Activated CD4-positive, alpha-beta T cell treated with anti-CD3 and anti-CD28 coated beads, Interleukin-2, amount 10 ng/mL, durations not matched to agents 7 days and 5 days (primary cell): ENCODE results near the gene MAD1L1. TPM values are rescaled to one million over a fixed set of nuclear protein-coding genes. Genes with fewer than 3 reads are reported as not detected.

Experiments
- CTCF ChIA-PET: fragments of 350-600 bp; sonication (Branson Sonifier 250); formaldehyde crosslinking; loops from one replicate; lab custom pipeline; 2021; ENCODE audit warnings: antibody characterized with exemption; lab: Charles Lee
- POLR2A ChIA-PET: fragments of 350-600 bp; sonication (Branson Sonifier 250); formaldehyde crosslinking; loops from one replicate; lab custom pipeline; 2021; ENCODE audit warnings: antibody characterized with exemption; lab: Charles Lee
- DNase-seq: peaks from one replicate; pipeline ENCODE4 v3.0.0-alpha.2; 2020
- H3K27ac Mint-ChIP-seq: one replicate; pipeline ENCODE4 v1.8.0; 2021; ENCODE audit warnings: mild to moderate bottlenecking, moderate library complexity, mixed read lengths
- H3K27me3 Mint-ChIP-seq: one replicate; pipeline ENCODE4 v1.8.0; 2021; ENCODE audit warnings: mixed read lengths
- H3K36me3 Mint-ChIP-seq: one replicate; pipeline ENCODE4 v1.8.0; 2021; ENCODE audit warnings: low read depth, mixed read lengths
- H3K4me1 Mint-ChIP-seq: one replicate; pipeline ENCODE4 v1.8.0; 2021; ENCODE audit warnings: mixed read lengths
- H3K4me3 Mint-ChIP-seq: one replicate; pipeline ENCODE4 v1.8.0; 2021; ENCODE audit warnings: mild to moderate bottlenecking, moderate library complexity, mixed read lengths
- H3K9me3 Mint-ChIP-seq: one replicate; pipeline ENCODE4 v1.8.0; 2021; ENCODE audit warnings: mixed read lengths
- total RNA-seq, 2 experiments: library from RNA; stranded (reverse); gene quantifications; one replicate each; pipeline ENCODE4 v1.2.3, GENCODE V29; 2021

The MAD1L1 gene
- total RNA-seq, 2 experiments from 2014 or later: 125 to 127 TPM

GRCh38 chr7:2156756-2157472 is 75.8 kb downstream of the MAD1L1 start:
- DNase-seq: no peak
- CTCF ChIA-PET: interaction anchor here (1.4 kb wide), 1 partner anchor 10 kb away, joined by 5 read pairs; no protein-coding TSS in a partner anchor
- POLR2A ChIA-PET: no interaction called here
- Mint-ChIP-seq H3K9me3 (no peaks in the 10 kb centered on the region), H3K36me3 (no peaks in the 10 kb centered on the region), H3K27ac (no peak overlapping the region), H3K4me1 (no peaks in the 10 kb centered on the region), H3K4me3 (no peak overlapping the region), H3K27me3 (no peaks in the 10 kb centered on the region)

GRCh38 chr7:2154831-2155230 is 77.9 kb downstream of the MAD1L1 start:
- ChIA-PET POLR2A (no interaction called here), CTCF (interaction anchor here (0.6 kb wide), 1 partner anchor 119 kb away, joined by 3 read pairs; no protein-coding TSS in a partner anchor)
- no peaks in the 10 kb centered on the region for H3K27me3 Mint-ChIP-seq
- no peak for DNase-seq
- no peaks in the 10 kb centered on the region for H3K4me1 Mint-ChIP-seq
- H3K9me3 Mint-ChIP-seq: no peaks in the 10 kb centered on the region
- no peak overlapping the region for H3K27ac Mint-ChIP-seq
- no peak overlapping the region for H3K4me3 Mint-ChIP-seq
- H3K36me3 Mint-ChIP-seq: no peaks in the 10 kb centered on the region

GRCh38 chr7:2154121-2154520 is 78.6 kb downstream of the MAD1L1 start:
- Mint-ChIP-seq H3K9me3 (no peaks in the 10 kb centered on the region), H3K27ac (no peak overlapping the region), H3K4me1 (no peaks in the 10 kb centered on the region), H3K36me3 (no peaks in the 10 kb centered on the region), H3K27me3 (no peaks in the 10 kb centered on the region), H3K4me3 (no peak overlapping the region)
- DNase-seq: no peak
- CTCF ChIA-PET: interaction anchor here (1.0 kb wide), 1 partner anchor 40 kb away, joined by 3 read pairs; no protein-coding TSS in a partner anchor
- POLR2A ChIA-PET: no interaction called here

- POLR2A ChIA-PET: no interaction called here
- no peaks in the 10 kb centered on the region for H3K27me3 Mint-ChIP-seq
- no peaks in the 10 kb centered on the region for H3K36me3 Mint-ChIP-seq
- no peak for DNase-seq
- H3K27ac Mint-ChIP-seq: no peak overlapping the region
- H3K4me1 Mint-ChIP-seq: no peaks in the 10 kb centered on the region
- H3K9me3 Mint-ChIP-seq: no peaks in the 10 kb centered on the region
- no peak overlapping the region for H3K4me3 Mint-ChIP-seq
- CTCF ChIA-PET: interaction anchor here (0.9 kb wide), 1 partner anchor 33 kb away, joined by 3 read pairs; no protein-coding TSS in a partner anchor
Observed at GRCh38 chr7:2152646-2153045, 80.1 kb downstream of the MAD1L1 start.

- ChIA-PET CTCF (interaction anchor here (0.5 kb wide), 1 partner anchor 28 kb away, joined by 3 read pairs; no protein-coding TSS in a partner anchor), POLR2A (no interaction called here)
- no peak for DNase-seq
Observed at GRCh38 chr7:2151801-2152612, 80.7 kb downstream of the MAD1L1 start.

GRCh38 chr7:2151237-2151636 is 81.5 kb downstream of the MAD1L1 start:
- no peak overlapping the region for H3K27ac Mint-ChIP-seq
- no peak overlapping the region for H3K4me3 Mint-ChIP-seq
- H3K27me3 Mint-ChIP-seq: no peaks in the 10 kb centered on the region
- no peaks in the 10 kb centered on the region for H3K4me1 Mint-ChIP-seq
- no peak for DNase-seq
- no peaks in the 10 kb centered on the region for H3K36me3 Mint-ChIP-seq
- ChIA-PET POLR2A (no interaction called here), CTCF (interaction anchor here (0.5 kb wide), 1 partner anchor 29 kb away, joined by 3 read pairs; no protein-coding TSS in a partner anchor)
- H3K9me3 Mint-ChIP-seq: no peaks in the 10 kb centered on the region

More at GRCh38 chr7:2151801-2152612, 80.7 kb downstream of the MAD1L1 start:
- H3K36me3 Mint-ChIP-seq: no peaks in the 10 kb centered on the region
- H3K27ac Mint-ChIP-seq: no peak overlapping the region
- H3K27me3 Mint-ChIP-seq: no peaks in the 10 kb centered on the region
- no peak overlapping the region for H3K4me3 Mint-ChIP-seq
- no peaks in the 10 kb centered on the region for H3K9me3 Mint-ChIP-seq
- no peaks in the 10 kb centered on the region for H3K4me1 Mint-ChIP-seq

- Mint-ChIP-seq H3K27ac (no peak overlapping the region), H3K9me3 (no peaks in the 10 kb centered on the region), H3K4me3 (no peak overlapping the region), H3K36me3 (no peaks in the 10 kb centered on the region), H3K4me1 (no peaks in the 10 kb centered on the region), H3K27me3 (no peaks in the 10 kb centered on the region)
- DNase-seq: no peak
- CTCF ChIA-PET: no interaction called here
- POLR2A ChIA-PET: no interaction called here
Observed at GRCh38 chr7:2150445-2150815, 82.3 kb downstream of the MAD1L1 start.

GRCh38 chr7:2149672-2150444 is 82.9 kb downstream of the MAD1L1 start:
- ChIA-PET CTCF (no interaction called here), POLR2A (no interaction called here)
- no peak for DNase-seq
- Mint-ChIP-seq H3K9me3 (no peaks in the 10 kb centered on the region), H3K27ac (no peak overlapping the region), H3K27me3 (no peaks in the 10 kb centered on the region), H3K36me3 (no peaks in the 10 kb centered on the region), H3K4me1 (no peaks in the 10 kb centered on the region), H3K4me3 (no peak overlapping the region)

- CTCF ChIA-PET: no interaction called here
- Mint-ChIP-seq H3K4me1 (no peaks in the 10 kb centered on the region), H3K27ac (peak overlapping the region; percentile 42), H3K27me3 (no peaks in the 10 kb centered on the region), H3K4me3 (no peak overlapping the region), H3K36me3 (no peaks in the 10 kb centered on the region), H3K9me3 (no peaks in the 10 kb centered on the region)
- no peak for DNase-seq
- POLR2A ChIA-PET: no interaction called here
Observed at GRCh38 chr7:2148814-2149213, 83.9 kb downstream of the MAD1L1 start.

GRCh38 chr7:2148189-2148588 is 84.6 kb downstream of the MAD1L1 start:
- ChIA-PET POLR2A (no interaction called here), CTCF (no interaction called here)
- no peak for DNase-seq
- Mint-ChIP-seq H3K4me1 (no peaks in the 10 kb centered on the region), H3K9me3 (no peaks in the 10 kb centered on the region), H3K36me3 (no peaks in the 10 kb centered on the region), H3K4me3 (no peak overlapping the region), H3K27me3 (no peaks in the 10 kb centered on the region), H3K27ac (no peak overlapping the region)

- Mint-ChIP-seq H3K9me3 (no peaks in the 10 kb centered on the region), H3K4me1 (no peaks in the 10 kb centered on the region), H3K36me3 (no peaks in the 10 kb centered on the region), H3K27me3 (no peaks in the 10 kb centered on the region), H3K27ac (no peak overlapping the region), H3K4me3 (no peak overlapping the region)
- DNase-seq: no peak
- POLR2A ChIA-PET: no interaction called here
- CTCF ChIA-PET: interaction anchor here (1.9 kb wide), 1 partner anchor 11 kb away, joined by 5 read pairs; no protein-coding TSS in a partner anchor
Observed at GRCh38 chr7:2146676-2147472, 85.9 kb downstream of the MAD1L1 start.
